B cell (primary cell): ENCODE results near the gene OR52M1. TPM values are rescaled to one million over a fixed set of nuclear protein-coding genes. Genes with fewer than 3 reads are reported as not detected.

Experiments used
- ATAC-seq: fragments of 200-7000 bp; cut with Tn5 transposase; one replicate; pipeline ENCODE4 v1.10.0; 2021; ENCODE audit warnings: low read depth, mild to moderate bottlenecking, moderate number of reproducible peaks, moderate library complexity
- CTCF ChIA-PET: fragments of 350-600 bp; sonication (Branson Sonifier 250); formaldehyde crosslinking; loops from one replicate; lab custom pipeline; 2021; ENCODE audit warnings: antibody characterized with exemption, inconsistent platforms; lab: Charles Lee
- POLR2A ChIA-PET: fragments of 350-600 bp; sonication (Branson Sonifier 250); formaldehyde crosslinking; loops from one replicate; lab custom pipeline; 2021; ENCODE audit warnings: antibody characterized with exemption; lab: Charles Lee
- DNase-seq: peaks from one replicate; pipeline ENCODE4 v3.0.0; 2013
- H2AFZ ChIP-seq: 2 replicates; pipeline ENCODE4 v1.6.1; 2012; ENCODE audit warnings: mild to moderate bottlenecking, low read depth, low read length; ENCODE audit not compliant: insufficient read depth, poor library complexity, severe bottlenecking
- H3K27ac ChIP-seq, 2 donors: 1 replicate in 1 of 2; 2 replicates in 1 of 2; pipeline ENCODE4 v1.5.1; 2012 to 2013; ENCODE audit warnings: low read length in 2 of 2, mild to moderate bottlenecking in 2 of 2, moderate library complexity in 1 of 2
- H3K27me3 ChIP-seq, 4 experiments: fragments of 200-600 bp in 1 of 4; sonication (generic) in 1 of 4; replicated peaks in 1 of 4; 1 replicate in 2 of 4; 2 replicates in 2 of 4; pipeline versions ENCODE4 v1.6.1 to v1.7.0; 2013 to 2016; ENCODE audit warnings: low read length in 3 of 4, mild to moderate bottlenecking in 2 of 4, mixed read lengths in 1 of 4, moderate library complexity in 1 of 4; ENCODE audit not compliant: insufficient read depth in 4 of 4, control insufficient read depth in 3 of 4; ENCODE audit errors: control extremely low read depth in 1 of 4
- H3K36me3 ChIP-seq, 2 experiments: replicated peaks in 1 of 2; 1 replicate in 1 of 2; 2 replicates in 1 of 2; pipeline versions ENCODE4 v1.6.1 to v1.7.1; 2013; ENCODE audit warnings: low read length in 1 of 2; ENCODE audit not compliant: insufficient read depth in 2 of 2, control insufficient read depth in 1 of 2; ENCODE audit errors: control extremely low read depth in 1 of 2, extremely low read depth in 1 of 2
- H3K4me1 ChIP-seq, 2 donors: fragments of 200-600 bp in 1 of 2; sonication (generic) in 1 of 2; 1 replicate in 1 of 2; 2 replicates in 1 of 2; pipeline versions ENCODE4 v1.5.1 to v1.6.1; 2013 to 2017; ENCODE audit warnings: low read length in 2 of 2; ENCODE audit not compliant: control insufficient read depth in 2 of 2, insufficient read depth in 2 of 2
- H3K4me2 ChIP-seq: replicated peaks from 2 replicates; pipeline ENCODE3; 2012; ENCODE audit warnings: mild to moderate bottlenecking, low read depth, low read length; ENCODE audit not compliant: poor library complexity, severe bottlenecking
- H3K4me3 ChIP-seq, 5 experiments: fragments of 200-600 bp in 1 of 5; sonication (generic) in 1 of 5; 1 replicate in 3 of 5; 2 replicates in 2 of 5; pipeline versions ENCODE4 v1.5.1 to v1.7.0; 2011 to 2016; ENCODE audit warnings: low read length in 4 of 5, mild to moderate bottlenecking in 4 of 5, low read depth in 2 of 5, control low read depth in 1 of 5, moderate library complexity in 1 of 5; ENCODE audit not compliant: insufficient read depth in 1 of 5; ENCODE audit errors: control extremely low read depth in 1 of 5, extremely low read depth in 1 of 5
- H3K79me2 ChIP-seq: fragments of 200-600 bp; sonication (generic); one replicate; pipeline ENCODE4 v1.6.0; 2016; ENCODE audit warnings: low read length; ENCODE audit not compliant: control insufficient read depth, insufficient read depth
- H3K9ac ChIP-seq: fragments of 200-600 bp; sonication (generic); 2 replicates; pipeline ENCODE4 v1.6.1; 2017; ENCODE audit warnings: mild to moderate bottlenecking, low read length, moderate library complexity
- H3K9me3 ChIP-seq, 3 donors: one replicate each; pipeline versions ENCODE4 v1.6.1 to v1.7.1; 2013; ENCODE audit warnings: low read length in 2 of 3; ENCODE audit not compliant: control insufficient read depth in 2 of 3, insufficient read depth in 1 of 3; ENCODE audit errors: control extremely low read depth in 1 of 3
- H4K20me1 ChIP-seq: 2 replicates; pipeline ENCODE4 v1.6.0; 2012; ENCODE audit warnings: mild to moderate bottlenecking, low read length; ENCODE audit not compliant: insufficient read depth, control insufficient read depth, poor library complexity, severe bottlenecking
- H3K27ac Mint-ChIP-seq: one replicate; pipeline ENCODE4 v1.8.0; 2021; ENCODE audit warnings: mixed read lengths
- H3K27me3 Mint-ChIP-seq: one replicate; pipeline ENCODE4 v1.8.0; 2021; ENCODE audit warnings: mixed read lengths
- H3K4me1 Mint-ChIP-seq: one replicate; pipeline ENCODE4 v1.8.0; 2021; ENCODE audit warnings: mixed read lengths
- H3K4me3 Mint-ChIP-seq: one replicate; pipeline ENCODE4 v1.8.0; 2021; ENCODE audit warnings: mixed read lengths
- H3K9me3 Mint-ChIP-seq: one replicate; pipeline ENCODE4 v1.8.0; 2022; ENCODE audit warnings: mixed read lengths; ENCODE audit not compliant: insufficient read depth
- CTCF ChIP-seq: fragments of 200-600 bp; IDR thresholded peaks from one replicate; pipeline ENCODE4 v1.8.0; 2022; ENCODE audit warnings: antibody characterized with exemption, mild to moderate bottlenecking
- EZH2 ChIP-seq: IDR thresholded peaks from 2 replicates; pipeline ENCODE4 v1.6.1; 2012; ENCODE audit warnings: borderline replicate concordance, low read depth, mild to moderate bottlenecking, moderate library complexity, low read length; ENCODE audit not compliant: insufficient read depth, poor library complexity, severe bottlenecking
- WGBS: methylation state at CpG from one replicate; pipeline ENCODE4 v1.1.5; 2013; ENCODE audit warnings: missing lambda C conversion rate; ENCODE audit not compliant: insufficient coverage; 5-methylcytosine and 5-hydroxymethylcytosine counted together
- intact Hi-C: fragments of 100-400 bp; cut with micrococcal nuclease; formaldehyde crosslinking; loops from one replicate; pipeline ENCODE4 v1.10.0; 2022
- polyA plus RNA-seq: library from polyadenylated mRNA; depleted of rRNA; stranded (reverse); fragments of >200 nt; gene quantifications from 2 replicates; pipeline ENCODE4 v1.2.3, GENCODE V29; 2012
- total RNA-seq, 2 donors: library from RNA; stranded (reverse); fragments of 120-200 nt in 1 of 2; gene quantifications; 1 replicate in 1 of 2; 2 replicates in 1 of 2; pipeline versions ENCODE4 v1.2.3 to v1.2.4, GENCODE V29; 2013 to 2022

Gene OR52M1
- total and polyA plus RNA-seq, 2 donors (not counting 1 experiment from before 2014, with no cell fraction given), result not detected

- Histone ChIP-seq H3K9me3 (peaks cover 0 to 5% (median 0%) of the 10 kb centered on the region in 3 donors), H3K36me3 (no peaks in the 10 kb centered on the region), H2AFZ (no peak overlapping the region), H4K20me1 (no peaks in the 10 kb centered on the region), H3K27ac (no peak overlapping the region), H3K9ac (no peak overlapping the region), H3K4me1 (no peaks in the 10 kb centered on the region), H3K4me3 (no peak overlapping the region), H3K79me2 (no peaks in the 10 kb centered on the region), H3K4me2 (no peak overlapping the region), H3K27me3 (peaks cover 0 to 16% (median 0%) of the 10 kb centered on the region in 4 experiments)
- DNase-seq (no peak), ATAC-seq (no peak)
- no CpG with 5 or more reads among the region's 4 CpGs for WGBS
- Mint-ChIP-seq H3K4me1 (no peaks in the 10 kb centered on the region), H3K27me3 (peaks cover 16% of the 10 kb centered on the region), H3K27ac (no peak overlapping the region), H3K9me3 (no peaks in the 10 kb centered on the region), H3K4me3 (no peak overlapping the region)
- TF ChIP-seq EZH2 (no peak), CTCF (no peak)
- POLR2A ChIA-PET, result no interaction called here
- intact Hi-C loops, result no loop called here
- CTCF ChIA-PET, result interaction anchor here (1.7 kb wide), 1 partner anchor 361 kb away, joined by 8 read pairs; no protein-coding TSS in a partner anchor
These were observed 2.4 kb downstream of the OR52M1 start for GRCh38 chr11:4547416-4547815.

GRCh38 chr11:4551346-4551979 is 6.5 kb downstream of the OR52M1 start:
- intact Hi-C loops, result no loop called here
- Mint-ChIP-seq H3K4me3 (no peak overlapping the region), H3K27ac (no peak overlapping the region), H3K4me1 (no peaks in the 10 kb centered on the region), H3K27me3 (peaks cover 36% of the 10 kb centered on the region), H3K9me3 (no peaks in the 10 kb centered on the region)
- H3K9ac ChIP-seq, result no peak overlapping the region
- no peak overlapping the region for H3K27ac ChIP-seq
- WGBS, result 81% methylated on average over 6 of the region's 8 CpGs
- TF ChIP-seq EZH2, result no peak
- TF ChIP-seq CTCF, result no peak
- H2AFZ ChIP-seq, result no peak overlapping the region
- no peak for ATAC-seq
- peaks cover 0 to 21% (median 2%) of the 10 kb centered on the region in 4 experiments for H3K27me3 ChIP-seq
- no peaks in the 10 kb centered on the region for H3K4me1 ChIP-seq
- H3K4me2 ChIP-seq, result no peak overlapping the region
- H4K20me1 ChIP-seq, result no peaks in the 10 kb centered on the region
- ChIA-PET POLR2A (no interaction called here), CTCF (no interaction called here)
- H3K79me2 ChIP-seq, result no peaks in the 10 kb centered on the region
- H3K9me3 ChIP-seq, result peaks cover 0 to 5% (median 0%) of the 10 kb centered on the region in 3 donors
- no peaks in the 10 kb centered on the region for H3K36me3 ChIP-seq
- DNase-seq, result no peak
- no peak overlapping the region for H3K4me3 ChIP-seq
